Measurements from ENCODE around the gene LY6G6F. TPM values are rescaled to one million over a fixed set of nuclear protein-coding genes. Genes with fewer than 3 reads are reported as not detected.

LY6G6F gene
- total and polyA plus RNA-seq, 2 of the 13 experiments (the other 11 are each of a cell fraction or from before 2014, with no cell fraction given): not detected

DNA sequence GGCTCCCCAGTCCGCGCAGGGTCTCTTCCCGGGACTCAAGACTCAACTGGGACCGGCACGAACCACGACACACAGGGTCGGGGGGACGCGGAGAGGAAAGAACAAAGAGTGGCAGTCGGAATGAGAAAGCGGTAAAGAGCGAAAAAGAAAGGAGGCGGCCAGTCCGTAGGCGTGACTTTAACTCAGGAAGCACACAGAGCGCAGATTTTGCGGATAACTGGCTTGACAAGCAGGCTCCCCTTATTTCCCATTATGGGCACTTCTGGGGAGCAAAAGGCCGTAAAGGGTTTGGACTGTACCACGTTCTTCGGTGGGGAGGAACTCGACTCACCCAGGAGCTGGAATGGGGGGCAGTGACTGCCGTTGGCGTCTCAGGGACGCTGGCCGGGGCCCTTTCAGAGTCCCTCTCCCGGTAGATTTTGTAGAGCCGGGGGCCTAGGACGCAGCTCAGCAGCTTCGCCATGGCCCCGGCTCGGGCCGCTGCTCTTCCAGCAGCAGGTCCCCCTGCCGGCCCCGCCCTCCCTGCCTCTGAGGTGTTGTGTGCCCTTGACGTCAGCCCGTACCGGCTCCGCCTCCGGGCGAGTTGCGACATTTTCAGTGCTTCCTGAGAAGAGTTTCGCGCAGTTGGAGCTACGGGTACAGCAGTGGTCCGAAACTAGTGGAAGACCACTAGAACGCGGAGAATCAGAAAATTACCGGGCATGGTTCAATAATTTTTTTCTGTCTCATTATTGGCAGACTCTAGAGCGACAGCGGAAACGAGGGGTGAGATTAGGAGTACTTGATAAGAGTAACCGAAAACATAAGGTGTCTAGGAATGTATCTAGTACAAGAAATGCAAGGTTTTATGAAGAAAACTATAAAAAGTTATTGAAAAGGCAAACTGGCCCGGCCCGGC is 3.6 kb upstream of the LY6G6F start, which contains the start of gene ABHD16A (continued):
- TF ChIP-seq, protein P1, sequence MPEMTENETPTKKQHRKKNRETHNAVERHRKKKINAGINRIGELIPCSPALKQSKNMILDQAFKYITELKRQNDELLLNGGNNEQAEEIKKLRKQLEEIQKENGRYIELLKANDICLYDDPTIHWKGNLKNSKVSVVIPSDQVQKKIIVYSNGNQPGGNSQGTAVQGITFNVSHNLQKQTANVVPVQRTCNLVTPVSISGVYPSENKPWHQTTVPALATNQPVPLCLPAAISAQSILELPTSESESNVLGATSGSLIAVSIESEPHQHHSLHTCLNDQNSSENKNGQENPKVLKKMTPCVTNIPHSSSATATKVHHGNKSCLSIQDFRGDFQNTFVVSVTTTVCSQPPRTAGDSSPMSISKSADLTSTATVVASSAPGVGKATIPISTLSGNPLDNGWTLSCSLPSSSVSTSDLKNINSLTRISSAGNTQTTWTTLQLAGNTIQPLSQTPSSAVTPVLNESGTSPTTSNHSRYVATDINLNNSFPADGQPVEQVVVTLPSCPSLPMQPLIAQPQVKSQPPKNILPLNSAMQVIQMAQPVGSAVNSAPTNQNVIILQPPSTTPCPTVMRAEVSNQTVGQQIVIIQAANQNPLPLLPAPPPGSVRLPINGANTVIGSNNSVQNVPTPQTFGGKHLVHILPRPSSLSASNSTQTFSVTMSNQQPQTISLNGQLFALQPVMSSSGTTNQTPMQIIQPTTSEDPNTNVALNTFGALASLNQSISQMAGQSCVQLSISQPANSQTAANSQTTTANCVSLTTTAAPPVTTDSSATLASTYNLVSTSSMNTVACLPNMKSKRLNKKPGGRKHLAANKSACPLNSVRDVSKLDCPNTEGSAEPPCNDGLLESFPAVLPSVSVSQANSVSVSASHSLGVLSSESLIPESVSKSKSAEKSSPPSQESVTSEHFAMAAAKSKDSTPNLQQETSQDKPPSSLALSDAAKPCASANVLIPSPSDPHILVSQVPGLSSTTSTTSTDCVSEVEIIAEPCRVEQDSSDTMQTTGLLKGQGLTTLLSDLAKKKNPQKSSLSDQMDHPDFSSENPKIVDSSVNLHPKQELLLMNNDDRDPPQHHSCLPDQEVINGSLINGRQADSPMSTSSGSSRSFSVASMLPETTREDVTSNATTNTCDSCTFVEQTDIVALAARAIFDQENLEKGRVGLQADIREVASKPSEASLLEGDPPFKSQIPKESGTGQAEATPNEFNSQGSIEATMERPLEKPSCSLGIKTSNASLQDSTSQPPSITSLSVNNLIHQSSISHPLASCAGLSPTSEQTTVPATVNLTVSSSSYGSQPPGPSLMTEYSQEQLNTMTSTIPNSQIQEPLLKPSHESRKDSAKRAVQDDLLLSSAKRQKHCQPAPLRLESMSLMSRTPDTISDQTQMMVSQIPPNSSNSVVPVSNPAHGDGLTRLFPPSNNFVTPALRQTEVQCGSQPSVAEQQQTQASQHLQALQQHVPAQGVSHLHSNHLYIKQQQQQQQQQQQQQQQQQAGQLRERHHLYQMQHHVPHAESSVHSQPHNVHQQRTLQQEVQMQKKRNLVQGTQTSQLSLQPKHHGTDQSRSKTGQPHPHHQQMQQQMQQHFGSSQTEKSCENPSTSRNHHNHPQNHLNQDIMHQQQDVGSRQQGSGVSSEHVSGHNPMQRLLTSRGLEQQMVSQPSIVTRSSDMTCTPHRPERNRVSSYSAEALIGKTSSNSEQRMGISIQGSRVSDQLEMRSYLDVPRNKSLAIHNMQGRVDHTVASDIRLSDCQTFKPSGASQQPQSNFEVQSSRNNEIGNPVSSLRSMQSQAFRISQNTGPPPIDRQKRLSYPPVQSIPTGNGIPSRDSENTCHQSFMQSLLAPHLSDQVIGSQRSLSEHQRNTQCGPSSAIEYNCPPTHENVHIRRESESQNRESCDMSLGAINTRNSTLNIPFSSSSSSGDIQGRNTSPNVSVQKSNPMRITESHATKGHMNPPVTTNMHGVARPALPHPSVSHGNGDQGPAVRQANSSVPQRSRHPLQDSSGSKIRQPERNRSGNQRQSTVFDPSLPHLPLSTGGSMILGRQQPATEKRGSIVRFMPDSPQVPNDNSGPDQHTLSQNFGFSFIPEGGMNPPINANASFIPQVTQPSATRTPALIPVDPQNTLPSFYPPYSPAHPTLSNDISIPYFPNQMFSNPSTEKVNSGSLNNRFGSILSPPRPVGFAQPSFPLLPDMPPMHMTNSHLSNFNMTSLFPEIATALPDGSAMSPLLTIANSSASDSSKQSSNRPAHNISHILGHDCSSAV (CRISPR knock-in tag; IDR thresholded peaks at IDR 0.05; ENCODE audit: borderline replicate concordance): no peak
- TF ChIP-seq ZNF607 (CRISPR knock-in tag; IDR thresholded peaks at IDR 0.05; ENCODE audit: borderline replicate concordance): peak; percentile 88
- TF ChIP-seq, protein P2, sequence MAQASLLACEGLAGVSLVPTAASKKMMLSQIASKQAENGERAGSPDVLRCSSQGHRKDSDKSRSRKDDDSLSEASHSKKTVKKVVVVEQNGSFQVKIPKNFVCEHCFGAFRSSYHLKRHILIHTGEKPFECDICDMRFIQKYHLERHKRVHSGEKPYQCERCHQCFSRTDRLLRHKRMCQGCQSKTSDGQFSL (CRISPR knock-in tag; IDR thresholded peaks at IDR 0.05): no peak
- TF ChIP-seq ZNF709 (CRISPR knock-in tag; IDR thresholded peaks at IDR 0.05): no peak
- TF ChIP-seq NFE2 (CRISPR knock-in tag; IDR thresholded peaks at IDR 0.05): no peak
- no peak for TF ChIP-seq LCORL (IDR thresholded peaks at IDR 0.05)
- peak; percentile 76; the same call in 1 of the 2 replicates for TF ChIP-seq LCORL (CRISPR knock-in tag; IDR thresholded peaks at IDR 0.05)
- no peak; the same call in 1 of the 2 replicates for TF ChIP-seq SIX1 (CRISPR knock-in tag; IDR thresholded peaks at IDR 0.05; ENCODE audit: borderline replicate concordance)
- peak; percentile 43; the same call in 1 of the 2 replicates for TF ChIP-seq TSC22D2 (CRISPR knock-in tag; IDR thresholded peaks at IDR 0.05; ENCODE audit: borderline replicate concordance)
- no peak for TF ChIP-seq NCOA5 (CRISPR knock-in tag; IDR thresholded peaks at IDR 0.05)
- peak; percentile 95 for TF ChIP-seq ZNF605 (CRISPR knock-in tag; IDR thresholded peaks at IDR 0.05)
- TF ChIP-seq ZNF562 (CRISPR knock-in tag; IDR thresholded peaks at IDR 0.05; ENCODE audit: borderline replicate concordance): no peak
- no peak for TF ChIP-seq SP140L (CRISPR knock-in tag; IDR thresholded peaks at IDR 0.05; ENCODE audit: borderline replicate concordance)
- TF ChIP-seq ZNF737 (CRISPR knock-in tag; IDR thresholded peaks at IDR 0.05; ENCODE audit: borderline replicate concordance): no peak; the same call in 1 of the 2 replicates
- no peak for TF ChIP-seq ARNT (IDR thresholded peaks at IDR 0.05)
- no peak for TF ChIP-seq MTF2 (CRISPR knock-in tag; IDR thresholded peaks at IDR 0.05; ENCODE audit: borderline replicate concordance)
- TF ChIP-seq, protein P3, sequence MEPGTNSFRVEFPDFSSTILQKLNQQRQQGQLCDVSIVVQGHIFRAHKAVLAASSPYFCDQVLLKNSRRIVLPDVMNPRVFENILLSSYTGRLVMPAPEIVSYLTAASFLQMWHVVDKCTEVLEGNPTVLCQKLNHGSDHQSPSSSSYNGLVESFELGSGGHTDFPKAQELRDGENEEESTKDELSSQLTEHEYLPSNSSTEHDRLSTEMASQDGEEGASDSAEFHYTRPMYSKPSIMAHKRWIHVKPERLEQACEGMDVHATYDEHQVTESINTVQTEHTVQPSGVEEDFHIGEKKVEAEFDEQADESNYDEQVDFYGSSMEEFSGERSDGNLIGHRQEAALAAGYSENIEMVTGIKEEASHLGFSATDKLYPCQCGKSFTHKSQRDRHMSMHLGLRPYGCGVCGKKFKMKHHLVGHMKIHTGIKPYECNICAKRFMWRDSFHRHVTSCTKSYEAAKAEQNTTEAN (CRISPR knock-in tag; conservative IDR thresholded peaks at IDR 0.05): no peak
- no peak for TF ChIP-seq MAFG (CRISPR knock-in tag; IDR thresholded peaks at IDR 0.05)
- TF ChIP-seq ZNF589 (CRISPR knock-in tag; conservative IDR thresholded peaks at IDR 0.05): 0 out of 2 replicates have a peak, but pooled peaks have one; percentile 23
- no peak; the same call in 1 of the 2 replicates for TF ChIP-seq ZNF558 (CRISPR knock-in tag; IDR thresholded peaks at IDR 0.05; ENCODE audit: borderline replicate concordance)
